GM23248 (cell line): ENCODE results near the gene ARAP1. TPM values are rescaled to one million over a fixed set of nuclear protein-coding genes. Genes with fewer than 3 reads are reported as not detected.

Experiments used
- DNase-seq: peaks from one replicate; pipeline ENCODE4 v3.0.0-alpha.2; 2015
- H2AFZ ChIP-seq: fragments of 200-600 bp; sonication (generic); 2 replicates; pipeline ENCODE4 v1.6.1; 2016; ENCODE audit warnings: antibody characterized with exemption
- H3F3A ChIP-seq: fragments of 200-600 bp; sonication (generic); 2 replicates; pipeline ENCODE4 v1.6.1; 2016; ENCODE audit warnings: mild to moderate bottlenecking, antibody characterized with exemption, mixed run types; ENCODE audit not compliant: insufficient read depth
- H3K27ac ChIP-seq: fragments of 200-600 bp; sonication (generic); 2 replicates; pipeline ENCODE4 v1.5.1; 2016; ENCODE audit warnings: mild to moderate bottlenecking
- H3K27me3 ChIP-seq: fragments of 200-600 bp; sonication (generic); replicated peaks from 2 replicates; pipeline ENCODE4 v1.6.1; 2016; ENCODE audit warnings: mild to moderate bottlenecking; ENCODE audit not compliant: insufficient read depth
- H3K36me3 ChIP-seq: fragments of 200-600 bp; sonication (generic); 2 replicates; pipeline ENCODE4 v1.6.1; 2016; ENCODE audit warnings: low read depth, mild to moderate bottlenecking
- H3K4me1 ChIP-seq: fragments of 200-600 bp; sonication (generic); 2 replicates; pipeline ENCODE4 v1.6.1; 2016; ENCODE audit warnings: mild to moderate bottlenecking; ENCODE audit not compliant: insufficient read depth
- H3K4me2 ChIP-seq: fragments of 200-600 bp; sonication (generic); one replicate; pipeline ENCODE4 v1.6.1; 2016; ENCODE audit warnings: mild to moderate bottlenecking; ENCODE audit not compliant: unreplicated experiment
- H3K4me3 ChIP-seq: fragments of 200-600 bp; sonication (generic); 2 replicates; pipeline ENCODE4 v1.5.1; 2016; ENCODE audit warnings: mild to moderate bottlenecking
- H3K79me2 ChIP-seq: fragments of 200-600 bp; sonication (generic); 2 replicates; pipeline ENCODE4 v1.6.1; 2016; ENCODE audit warnings: mild to moderate bottlenecking; ENCODE audit not compliant: insufficient read depth
- H3K9ac ChIP-seq: fragments of 200-600 bp; sonication (generic); 2 replicates; pipeline ENCODE4 v1.6.1; 2016; ENCODE audit warnings: mild to moderate bottlenecking
- H3K9me2 ChIP-seq: fragments of 200-600 bp; sonication (generic); 2 replicates; pipeline ENCODE4 v1.6.1; 2016; ENCODE audit warnings: mixed run types, mild to moderate bottlenecking, moderate library complexity; ENCODE audit not compliant: insufficient read depth
- H3K9me3 ChIP-seq: fragments of 200-600 bp; sonication (generic); one replicate; pipeline ENCODE4 v1.6.1; 2017; ENCODE audit warnings: low read depth
- H4K20me1 ChIP-seq: fragments of 200-600 bp; sonication (generic); 2 replicates; pipeline ENCODE4 v1.6.0; 2016; ENCODE audit not compliant: insufficient read depth
- EZH2 ChIP-seq: fragments of 200-600 bp; sonication (generic); IDR thresholded peaks from 2 replicates; pipeline ENCODE4 v1.6.1; 2018; ENCODE audit warnings: antibody characterized with exemption, mild to moderate bottlenecking; ENCODE audit not compliant: insufficient read depth, poor library complexity, severe bottlenecking
- EZH2phosphoT487 ChIP-seq: fragments of 200-600 bp; sonication (generic); IDR thresholded peaks from 2 replicates; pipeline ENCODE4 v1.6.1; 2018; ENCODE audit warnings: antibody characterized with exemption, moderate library complexity, mild to moderate bottlenecking, low read depth; ENCODE audit not compliant: insufficient read depth
- WGBS, 2 experiments: methylation state at CpG; one replicate each; pipeline ENCODE4 v1.1.6; 2015 to 2017; ENCODE audit warnings: low lambda C conversion rate in 2 of 2, low coverage in 1 of 2; ENCODE audit errors: missing lambda C conversion rate in 2 of 2; 5-methylcytosine and 5-hydroxymethylcytosine counted together
- in situ Hi-C: fragments of 300-500 bp; cut with MboI; formaldehyde crosslinking; loops from 2 replicates; pipeline ENCODE4 v1.15.0; 2020
- polyA plus RNA-seq: library from polyadenylated mRNA; unstranded; fragments of >200 nt; fragmentation: Nextera tagmentation; extraction: Ambion mirVana; gene quantifications from 2 replicates; pipeline ENCODE4 v1.2.1, GENCODE V29; 2016
- total RNA-seq: library from RNA; depleted of rRNA; stranded (reverse); fragments of >200 nt; shearing (Covaris generic); gene quantifications from 2 replicates; pipeline ENCODE4 v1.2.3, GENCODE V29; 2014

Gene ARAP1
- total and polyA plus RNA-seq, 2 experiments from 2014 or later = 41.5 to 73.9 TPM

- H3K36me3 ChIP-seq = no peaks in the 10 kb centered on the region
- in situ Hi-C loops = no loop called here
- peaks cover 13% of the 10 kb centered on the region for H3K4me1 ChIP-seq
- H3F3A ChIP-seq = peaks cover 13% of the 10 kb centered on the region
- no peak overlapping the region for H3K9ac ChIP-seq
- H4K20me1 ChIP-seq = no peaks in the 10 kb centered on the region
- H2AFZ ChIP-seq = no peak overlapping the region
- H3K27me3 ChIP-seq = no peaks in the 10 kb centered on the region
- H3K27ac ChIP-seq = no peak overlapping the region
- no peaks in the 10 kb centered on the region for H3K79me2 ChIP-seq
- no peak overlapping the region for H3K4me3 ChIP-seq
- no peaks in the 10 kb centered on the region for H3K9me2 ChIP-seq
- no peaks in the 10 kb centered on the region for H3K9me3 ChIP-seq
- WGBS, 2 experiments = 80 to 85% methylated on average over 7 of the region's 7 CpGs
- DNase-seq = no peak
- TF ChIP-seq EZH2 (no peak), EZH2phosphoT487 (no peak)
- H3K4me2 ChIP-seq = no peak overlapping the region
These were observed 24.9 kb upstream of the ARAP1 start for GRCh38 chr11:72776844-72777754.

- no peaks in the 10 kb centered on the region for H3K9me2 ChIP-seq
- H3K9ac ChIP-seq = no peak overlapping the region
- no peak overlapping the region for H2AFZ ChIP-seq
- peaks cover 13% of the 10 kb centered on the region for H3F3A ChIP-seq
- H3K27me3 ChIP-seq = no peaks in the 10 kb centered on the region
- H3K4me2 ChIP-seq = no peak overlapping the region
- no peaks in the 10 kb centered on the region for H3K36me3 ChIP-seq
- 96 to 97% methylated on average over 9 of the region's 9 CpGs for WGBS, 2 experiments
- H3K27ac ChIP-seq = no peak overlapping the region
- H3K79me2 ChIP-seq = no peaks in the 10 kb centered on the region
- H4K20me1 ChIP-seq = no peaks in the 10 kb centered on the region
- H3K9me3 ChIP-seq = no peaks in the 10 kb centered on the region
- peaks cover 16% of the 10 kb centered on the region for H3K4me1 ChIP-seq
- in situ Hi-C loops = no loop called here
- H3K4me3 ChIP-seq = no peak overlapping the region
- no peak for TF ChIP-seq EZH2
- TF ChIP-seq EZH2phosphoT487 = no peak
- no peak for DNase-seq
These were observed 24.1 kb upstream of the ARAP1 start for GRCh38 chr11:72776117-72776843.

- H3K27ac ChIP-seq = no peak overlapping the region
These were observed 23.3 kb upstream of the ARAP1 start for GRCh38 chr11:72775288-72776110.

GRCh38 chr11:72774499-72774898 lies 22.3 kb upstream of the ARAP1 start:
- no peak overlapping the region for H3K9ac ChIP-seq

More at GRCh38 chr11:72775288-72776110, 23.3 kb upstream of the ARAP1 start:
- Histone ChIP-seq H3K4me3 (no peak overlapping the region), H3K9me3 (no peaks in the 10 kb centered on the region), H2AFZ (no peak overlapping the region), H3K9ac (no peak overlapping the region), H3K36me3 (no peaks in the 10 kb centered on the region), H3K79me2 (no peaks in the 10 kb centered on the region), H3K4me1 (peaks cover 16% of the 10 kb centered on the region), H3F3A (peaks cover 13% of the 10 kb centered on the region), H3K4me2 (no peak overlapping the region), H3K9me2 (no peaks in the 10 kb centered on the region), H3K27me3 (no peaks in the 10 kb centered on the region), H4K20me1 (no peaks in the 10 kb centered on the region)
- in situ Hi-C loops = no loop called here
- no peak for DNase-seq
- no peak for TF ChIP-seq EZH2
- no peak for TF ChIP-seq EZH2phosphoT487
- WGBS, 2 experiments = 89% methylated on average over 7 of the region's 7 CpGs

More at GRCh38 chr11:72774499-72774898, 22.3 kb upstream of the ARAP1 start:
- 100% methylated on average over 6 of the region's 6 CpGs for WGBS, 2 experiments
- Histone ChIP-seq H3K36me3 (no peaks in the 10 kb centered on the region), H3K27ac (no peak overlapping the region), H3K27me3 (no peaks in the 10 kb centered on the region), H4K20me1 (no peaks in the 10 kb centered on the region), H3F3A (peaks cover 13% of the 10 kb centered on the region), H2AFZ (no peak overlapping the region), H3K9me2 (no peaks in the 10 kb centered on the region), H3K4me2 (no peak overlapping the region), H3K79me2 (no peaks in the 10 kb centered on the region), H3K4me1 (peaks cover 16% of the 10 kb centered on the region), H3K9me3 (no peaks in the 10 kb centered on the region), H3K4me3 (no peak overlapping the region)
- TF ChIP-seq EZH2 (no peak), EZH2phosphoT487 (no peak)
- in situ Hi-C loops = no loop called here
- DNase-seq = no peak
